ENCODE data around the gene NKX1-2.

DNA sequence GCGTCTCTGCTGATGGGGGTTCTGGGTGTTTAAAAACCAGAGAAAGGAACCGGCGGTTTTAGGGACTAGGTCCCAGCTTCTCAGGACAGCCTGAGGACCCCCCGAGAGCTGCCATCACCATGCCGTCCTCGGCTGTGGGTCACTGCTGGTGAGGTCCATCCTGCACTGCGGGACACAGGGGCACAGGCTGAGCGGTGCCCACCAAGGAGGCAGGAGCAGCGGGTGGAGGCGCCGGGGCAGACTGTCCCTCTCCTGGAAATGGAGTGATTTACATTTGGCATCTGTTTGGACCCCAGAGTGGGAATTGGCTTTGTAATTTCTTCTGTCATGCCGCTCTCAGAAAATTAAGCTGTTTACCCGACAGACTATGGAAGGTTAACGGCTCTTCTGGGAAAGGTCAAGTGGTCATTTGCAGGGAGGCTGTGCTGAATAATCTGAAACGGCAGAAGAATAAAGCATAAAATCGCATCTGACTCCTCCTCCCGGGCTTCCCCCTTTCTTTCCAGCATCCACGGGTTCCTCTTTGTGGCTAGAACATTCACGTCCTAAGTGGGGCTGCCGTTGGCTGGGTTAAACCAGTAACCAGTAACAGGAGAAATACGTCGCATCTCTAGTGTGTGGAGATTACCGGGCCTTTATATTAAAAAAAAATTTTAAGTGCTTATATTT is 43.5 kb upstream of the NKX1-2 start:
- TF ChIP-seq, protein P1, sequence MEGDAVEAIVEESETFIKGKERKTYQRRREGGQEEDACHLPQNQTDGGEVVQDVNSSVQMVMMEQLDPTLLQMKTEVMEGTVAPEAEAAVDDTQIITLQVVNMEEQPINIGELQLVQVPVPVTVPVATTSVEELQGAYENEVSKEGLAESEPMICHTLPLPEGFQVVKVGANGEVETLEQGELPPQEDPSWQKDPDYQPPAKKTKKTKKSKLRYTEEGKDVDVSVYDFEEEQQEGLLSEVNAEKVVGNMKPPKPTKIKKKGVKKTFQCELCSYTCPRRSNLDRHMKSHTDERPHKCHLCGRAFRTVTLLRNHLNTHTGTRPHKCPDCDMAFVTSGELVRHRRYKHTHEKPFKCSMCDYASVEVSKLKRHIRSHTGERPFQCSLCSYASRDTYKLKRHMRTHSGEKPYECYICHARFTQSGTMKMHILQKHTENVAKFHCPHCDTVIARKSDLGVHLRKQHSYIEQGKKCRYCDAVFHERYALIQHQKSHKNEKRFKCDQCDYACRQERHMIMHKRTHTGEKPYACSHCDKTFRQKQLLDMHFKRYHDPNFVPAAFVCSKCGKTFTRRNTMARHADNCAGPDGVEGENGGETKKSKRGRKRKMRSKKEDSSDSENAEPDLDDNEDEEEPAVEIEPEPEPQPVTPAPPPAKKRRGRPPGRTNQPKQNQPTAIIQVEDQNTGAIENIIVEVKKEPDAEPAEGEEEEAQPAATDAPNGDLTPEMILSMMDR (IDR thresholded peaks at IDR 0.05) = no peak
- TF ChIP-seq ZFX (IDR thresholded peaks at IDR 0.05; ENCODE audit: borderline replicate concordance) = no peak
